GM19240 (cell line): ENCODE measurements around the gene ARHGEF37.
A peak's percentile ranks its signal among the peaks of the same experiment; 100 is the strongest.
"Not testable (repeated sequence)": the region's sequence is repeated elsewhere in the genome, so short reads cannot be mapped to it uniquely, and the experiment has no call there.

ENCODE experiments used
- DNase-seq: peaks from one replicate; pipeline ENCODE4 v3.0.0; 2011; ENCODE audit warnings: low spot score; ENCODE audit not compliant: insufficient read length

Gene ARHGEF37, protein sequence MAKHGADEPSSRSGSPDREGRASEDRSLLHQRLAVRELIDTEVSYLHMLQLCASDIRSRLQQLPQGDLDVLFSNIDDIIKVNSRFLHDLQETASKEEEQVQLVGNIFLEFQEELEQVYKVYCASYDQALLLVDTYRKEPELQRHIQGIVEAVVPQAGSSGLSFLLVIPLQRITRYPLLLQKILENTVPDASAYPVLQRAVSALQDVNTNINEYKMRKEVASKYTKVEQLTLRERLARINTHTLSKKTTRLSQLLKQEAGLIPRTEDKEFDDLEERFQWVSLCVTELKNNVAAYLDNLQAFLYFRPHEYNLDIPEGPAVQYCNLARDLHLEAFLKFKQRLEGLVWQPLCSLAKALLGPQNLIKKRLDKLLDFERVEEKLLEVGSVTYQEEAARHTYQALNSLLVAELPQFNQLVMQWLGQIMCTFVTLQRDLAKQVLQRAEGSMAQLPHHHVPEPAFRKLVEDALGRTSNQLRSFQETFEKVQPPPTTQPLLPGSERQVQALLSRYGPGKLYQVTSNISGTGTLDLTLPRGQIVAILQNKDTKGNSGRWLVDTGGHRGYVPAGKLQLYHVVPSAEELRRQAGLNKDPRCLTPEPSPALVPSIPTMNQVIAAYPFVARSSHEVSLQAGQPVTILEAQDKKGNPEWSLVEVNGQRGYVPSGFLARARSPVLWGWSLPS

DNA sequence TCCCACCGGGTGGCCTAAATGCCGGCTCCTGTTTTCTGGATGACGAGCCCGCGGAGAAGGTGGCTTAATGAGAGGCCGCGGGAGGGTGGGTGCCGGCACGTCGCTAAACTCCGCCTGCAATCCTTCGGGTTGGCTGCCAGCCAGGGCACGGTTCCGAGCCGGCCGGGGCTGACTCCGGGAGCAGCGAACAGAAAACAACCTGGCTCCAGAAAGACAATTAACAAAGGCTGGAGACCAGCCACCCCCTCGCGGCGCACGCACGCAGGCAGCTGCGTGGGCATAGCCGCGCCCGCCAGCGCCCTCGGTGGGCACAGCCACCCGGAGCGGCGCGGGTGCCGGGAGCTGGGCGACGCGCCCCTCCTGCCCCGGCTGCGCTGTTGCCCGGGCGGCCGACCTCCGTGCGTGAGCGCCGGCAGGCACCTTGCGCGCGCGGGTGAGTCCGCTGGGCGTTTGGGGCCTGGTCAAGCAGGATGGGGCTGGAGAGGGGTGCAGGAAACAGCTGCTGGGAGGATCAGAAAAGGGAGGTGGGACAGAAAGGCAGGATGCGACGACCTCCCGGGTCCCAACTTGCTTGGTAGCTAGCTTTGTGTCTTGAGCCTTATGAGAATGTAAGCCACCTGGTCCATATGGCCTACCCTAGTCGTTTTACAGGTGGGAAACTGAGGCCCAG lies at the start of gene ARHGEF37:
Gene ARHGEF37, plus strand, starts transcription at position 307 of the 670 bp plus-strand sequence. CDS start 16,272 bp downstream, outside the sequence.
- DNase-seq, result no peak

DNA sequence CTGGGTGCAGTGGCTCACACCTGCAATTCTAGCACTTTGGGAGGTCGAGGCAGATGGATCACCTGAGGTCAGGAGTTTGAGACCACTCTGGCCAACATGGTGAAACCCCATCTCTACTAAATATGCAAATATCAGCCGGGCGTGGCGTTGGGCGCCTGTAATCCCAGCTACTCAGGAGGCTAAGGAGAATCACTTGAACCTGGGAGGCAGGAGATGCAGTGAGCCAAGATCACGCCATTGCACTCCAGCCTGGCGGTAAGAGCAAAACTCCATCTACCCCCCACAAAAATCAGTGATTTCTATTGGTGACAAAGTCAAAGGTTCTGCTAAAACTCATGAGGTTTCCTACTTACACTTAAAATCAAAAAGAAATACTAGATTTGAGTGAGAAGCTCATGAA lies 48.9 kb upstream of the ARHGEF37 start:
- DNase-seq, result no peak

DNA sequence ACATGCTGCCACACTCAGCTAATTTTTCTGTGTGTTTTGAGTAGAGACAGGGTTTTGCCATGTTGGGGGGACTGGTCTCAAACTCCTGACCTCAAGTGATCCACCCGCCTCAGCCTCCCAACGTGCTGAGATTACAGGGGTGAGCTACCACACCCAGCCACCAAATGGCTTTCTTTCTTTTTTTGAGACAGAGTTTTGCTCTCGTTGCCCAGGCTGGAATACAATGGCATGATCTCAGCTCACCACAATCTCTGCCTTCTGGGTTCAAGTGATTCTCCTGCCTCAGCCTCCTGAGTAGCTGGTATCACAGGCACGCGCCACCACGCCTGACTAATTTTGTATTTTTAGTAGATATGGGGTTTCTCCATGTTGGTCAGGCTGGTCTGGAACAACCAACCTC lies 45.5 kb upstream of the ARHGEF37 start:
- DNase-seq, result not testable (repeated sequence)

DNA sequence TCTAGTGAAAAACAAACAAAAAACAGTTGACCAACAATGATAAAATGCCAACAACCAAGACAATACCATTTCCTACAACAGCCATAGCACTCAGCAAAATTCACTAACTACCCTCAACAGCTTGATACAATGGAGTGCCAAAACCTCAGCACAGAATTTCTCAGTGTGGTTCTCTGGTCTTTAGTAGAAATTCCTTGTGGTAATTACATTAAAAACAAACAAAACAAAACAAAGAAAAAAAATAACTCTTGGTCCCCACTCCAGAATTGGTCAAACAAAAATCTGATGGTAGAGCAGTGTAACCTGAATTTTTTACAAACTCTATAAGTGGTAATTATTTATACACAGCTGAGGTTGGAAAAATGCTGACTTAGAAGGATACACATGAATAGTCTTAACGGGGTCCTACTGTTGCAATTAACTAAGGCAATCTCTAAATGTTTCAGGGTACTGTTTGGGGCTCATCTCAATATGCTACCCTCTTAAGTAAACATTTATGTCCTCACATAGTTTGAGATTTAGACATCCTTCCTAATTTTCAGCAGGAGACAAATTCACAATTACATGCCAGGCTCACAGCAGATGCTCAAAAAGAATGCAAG lies 43.8 kb upstream of the ARHGEF37 start:
- DNase-seq, result no peak

DNA sequence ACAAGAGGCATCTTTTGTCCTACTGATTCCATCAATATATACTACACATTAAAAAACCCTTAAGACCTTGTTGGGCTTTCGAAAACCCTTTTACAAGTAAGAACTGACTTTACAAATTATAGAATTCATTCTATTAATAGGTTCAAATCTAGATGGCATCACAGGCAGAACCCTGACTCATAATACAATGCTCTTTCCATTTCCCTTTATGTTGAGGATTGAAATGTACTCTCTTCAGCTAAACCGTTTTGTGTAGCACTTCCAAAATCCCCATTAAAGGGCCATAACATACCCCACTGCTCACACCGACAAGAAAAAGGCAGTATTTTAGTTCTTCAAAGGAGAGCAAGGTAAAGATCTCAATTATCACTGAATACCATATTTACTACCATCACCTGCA lies 41.2 kb upstream of the ARHGEF37 start:
- no peak for DNase-seq

DNA sequence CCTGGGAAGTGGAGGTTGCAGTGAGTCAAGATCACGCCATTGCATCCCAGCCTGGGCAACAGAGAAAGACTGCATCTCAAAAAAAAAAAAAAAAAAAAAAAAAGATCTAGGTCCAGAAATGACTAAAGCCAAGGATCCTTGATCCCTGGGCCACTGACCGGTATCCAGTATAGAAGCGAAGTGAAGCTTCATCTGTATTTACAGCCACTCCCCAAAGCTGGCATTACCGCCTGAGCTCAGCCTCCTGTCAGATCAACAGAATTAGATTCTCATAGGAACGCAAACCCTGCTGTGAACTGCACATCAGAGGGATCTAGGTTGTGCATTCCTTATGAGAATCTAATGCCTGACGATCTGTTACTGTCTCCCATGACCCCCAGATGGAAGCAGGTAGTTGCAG lies 39.4 kb upstream of the ARHGEF37 start:
- no peak for DNase-seq

DNA sequence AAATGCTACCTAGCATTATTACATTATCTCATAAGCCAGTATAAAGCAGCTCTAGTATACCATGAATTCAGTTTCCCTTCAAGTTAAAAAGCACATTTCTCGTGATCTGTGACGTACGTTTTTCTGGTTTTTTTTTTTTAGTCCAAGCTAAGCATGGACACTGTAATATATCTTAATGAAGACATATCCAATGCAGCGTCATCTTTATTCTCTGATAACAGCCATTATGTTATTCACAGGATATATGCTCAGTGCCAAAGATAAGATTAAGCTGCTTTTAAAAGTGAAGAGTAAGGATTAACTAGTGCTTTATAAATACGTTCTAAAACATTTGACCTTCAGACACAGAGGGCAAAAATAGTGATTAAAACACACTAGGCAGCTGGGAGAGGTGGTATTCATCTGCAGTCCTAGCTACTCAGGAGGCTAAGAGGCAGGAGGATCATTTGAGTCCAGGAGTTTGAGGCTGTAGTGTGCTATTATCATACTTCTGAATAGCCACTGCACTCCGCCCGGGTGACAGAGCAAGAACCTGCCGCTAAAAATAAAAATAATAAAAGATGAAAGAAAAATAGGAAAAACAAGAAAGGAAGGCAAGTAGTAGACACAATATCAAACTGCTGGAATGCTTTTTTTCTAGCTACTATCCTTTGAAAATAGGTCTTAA lies 37.8 kb upstream of the ARHGEF37 start:
- DNase-seq, result no peak

DNA sequence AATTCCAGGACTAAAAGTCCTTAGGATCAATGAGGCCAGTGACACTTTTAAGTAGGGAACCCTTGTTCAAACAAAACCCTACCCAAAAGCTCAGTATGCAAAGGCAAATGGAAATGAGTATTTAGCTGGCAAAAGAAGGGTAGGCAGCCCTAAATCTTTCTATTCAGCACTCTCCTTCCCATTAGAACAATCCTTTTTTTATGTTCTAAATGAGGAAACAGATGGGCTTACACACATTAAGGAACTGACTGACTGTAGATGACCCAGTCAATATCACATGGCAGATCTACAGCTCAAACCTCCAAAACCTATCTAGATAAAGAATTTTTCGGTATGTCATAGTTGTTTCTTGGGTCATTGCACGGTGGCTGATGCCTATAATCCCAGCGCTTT lies 37.3 kb upstream of the ARHGEF37 start:
- DNase-seq, result no peak

DNA sequence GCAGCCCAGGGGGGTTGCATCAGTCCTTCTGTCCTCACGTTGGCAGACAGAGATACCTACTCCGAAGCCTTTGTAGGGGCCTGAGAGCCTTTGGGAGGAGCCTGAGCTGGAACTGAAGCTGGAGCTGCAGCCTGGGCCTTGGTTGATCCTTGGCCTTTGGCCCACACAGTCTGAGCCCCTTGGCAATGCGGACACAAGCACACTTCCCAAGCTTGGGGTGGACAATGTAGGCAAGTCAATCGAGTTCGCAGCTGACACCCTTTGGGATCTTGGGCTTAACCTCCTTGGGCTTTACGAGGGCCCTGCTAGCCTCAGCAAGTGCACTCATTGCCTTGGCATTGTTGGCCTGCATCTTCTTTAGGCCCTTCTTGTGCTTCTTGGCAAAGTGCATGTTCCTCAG lies 36.0 kb upstream of the ARHGEF37 start:
- no peak for DNase-seq

DNA sequence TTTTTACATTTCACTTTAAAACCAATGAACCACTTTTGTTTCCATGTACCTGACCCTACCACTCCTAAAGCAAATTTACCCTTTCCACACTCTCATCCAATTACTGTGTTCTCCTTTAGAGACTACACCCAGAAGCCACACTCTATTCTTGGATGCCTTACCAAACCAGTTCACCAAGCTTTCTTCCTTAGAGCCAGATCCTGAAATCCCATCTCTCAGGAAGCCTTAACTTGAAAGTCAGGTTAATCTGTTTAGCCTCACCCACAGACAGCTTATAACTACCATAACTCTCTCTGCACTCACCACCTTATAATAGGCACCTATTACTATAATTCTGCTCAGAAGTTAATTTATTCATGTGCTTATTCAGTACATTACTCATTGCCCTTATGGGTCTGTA lies 34.3 kb upstream of the ARHGEF37 start:
- no peak for DNase-seq

DNA sequence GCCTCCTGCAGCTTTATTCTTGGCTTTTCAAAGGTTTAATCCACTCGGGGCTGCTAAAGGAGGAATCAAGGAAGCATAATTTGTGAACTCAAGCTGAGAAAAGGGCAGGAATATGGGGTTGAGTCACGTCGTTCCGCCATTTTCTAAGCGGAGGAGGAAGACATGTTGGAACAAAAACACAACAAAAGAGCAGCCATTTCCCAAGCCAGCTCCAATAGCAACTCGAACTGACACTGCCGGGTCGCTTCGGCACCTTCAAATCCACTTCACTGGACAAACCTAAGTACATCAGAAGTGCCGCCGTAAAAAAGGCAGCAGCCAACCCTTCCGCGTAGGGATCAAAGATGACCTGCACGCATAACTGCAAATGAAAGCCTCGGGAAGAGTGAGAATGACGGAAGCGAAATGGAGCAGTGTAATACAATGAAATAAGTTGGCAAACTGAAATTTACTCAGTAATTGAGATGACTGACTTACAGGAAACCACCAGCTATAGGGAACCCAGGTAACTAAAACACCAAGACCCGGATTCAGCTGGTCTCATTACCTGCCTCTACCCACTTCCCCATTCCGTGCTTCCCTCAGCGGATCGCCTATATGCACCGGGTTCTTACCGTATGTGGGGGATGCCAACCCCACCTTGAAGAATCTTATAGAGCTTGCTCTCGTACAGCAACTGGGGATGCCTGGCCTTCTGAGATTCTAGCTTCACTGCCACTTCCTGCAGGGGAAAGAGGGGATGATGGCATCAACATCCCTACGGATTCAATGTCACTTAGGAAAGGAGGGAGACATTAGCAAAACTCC lies 31.6 kb upstream of the ARHGEF37 start:
- peak; percentile 33 for DNase-seq

DNA sequence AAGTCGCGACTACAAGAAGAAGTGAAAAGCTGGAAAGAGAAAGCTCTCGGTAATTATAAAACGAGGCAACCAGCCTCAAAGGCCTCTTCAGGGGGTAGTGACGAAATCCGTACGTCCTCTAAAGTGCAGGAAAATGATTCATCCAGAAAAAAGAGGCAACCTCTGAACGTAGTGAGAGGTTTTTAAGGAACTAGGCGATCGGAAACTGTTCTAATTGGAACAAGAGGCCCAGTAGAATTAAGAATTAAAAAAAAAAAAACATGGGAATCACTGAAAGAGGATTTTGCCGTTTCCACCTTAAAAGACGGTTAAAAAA lies 31.1 kb upstream of the ARHGEF37 start:
- DNase-seq, result no peak

DNA sequence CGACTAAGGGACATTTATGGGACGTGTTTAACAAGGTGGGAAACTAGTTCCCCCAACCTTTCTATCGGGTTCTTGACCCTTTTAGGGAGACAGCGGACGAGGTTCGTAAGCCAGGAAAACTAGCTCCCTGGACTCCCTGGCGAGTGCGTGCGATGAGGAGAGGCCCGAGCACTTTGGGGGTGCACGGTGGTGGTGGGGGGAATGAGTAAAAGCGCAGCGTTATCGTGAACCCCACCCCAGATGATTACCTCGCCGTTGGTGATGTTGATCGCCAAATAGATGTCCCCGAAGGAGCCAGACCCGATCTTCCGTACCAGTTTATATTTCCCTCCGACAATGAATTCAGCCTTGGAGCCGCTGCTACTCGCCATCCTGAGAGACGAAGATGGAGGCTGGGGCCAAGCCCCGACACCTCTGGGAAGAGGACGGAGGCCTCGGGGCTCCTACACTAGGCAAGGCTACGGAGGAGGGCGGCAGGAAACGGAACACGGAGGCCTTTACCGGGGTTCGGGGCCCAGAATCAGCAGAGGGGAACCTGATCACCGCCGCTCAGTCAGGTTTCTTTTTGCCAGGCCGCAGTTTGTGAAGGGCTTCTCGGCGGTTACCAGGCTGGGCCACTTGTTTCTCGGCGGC lies 30.6 kb upstream of the ARHGEF37 start:
- DNase-seq, result no peak

DNA sequence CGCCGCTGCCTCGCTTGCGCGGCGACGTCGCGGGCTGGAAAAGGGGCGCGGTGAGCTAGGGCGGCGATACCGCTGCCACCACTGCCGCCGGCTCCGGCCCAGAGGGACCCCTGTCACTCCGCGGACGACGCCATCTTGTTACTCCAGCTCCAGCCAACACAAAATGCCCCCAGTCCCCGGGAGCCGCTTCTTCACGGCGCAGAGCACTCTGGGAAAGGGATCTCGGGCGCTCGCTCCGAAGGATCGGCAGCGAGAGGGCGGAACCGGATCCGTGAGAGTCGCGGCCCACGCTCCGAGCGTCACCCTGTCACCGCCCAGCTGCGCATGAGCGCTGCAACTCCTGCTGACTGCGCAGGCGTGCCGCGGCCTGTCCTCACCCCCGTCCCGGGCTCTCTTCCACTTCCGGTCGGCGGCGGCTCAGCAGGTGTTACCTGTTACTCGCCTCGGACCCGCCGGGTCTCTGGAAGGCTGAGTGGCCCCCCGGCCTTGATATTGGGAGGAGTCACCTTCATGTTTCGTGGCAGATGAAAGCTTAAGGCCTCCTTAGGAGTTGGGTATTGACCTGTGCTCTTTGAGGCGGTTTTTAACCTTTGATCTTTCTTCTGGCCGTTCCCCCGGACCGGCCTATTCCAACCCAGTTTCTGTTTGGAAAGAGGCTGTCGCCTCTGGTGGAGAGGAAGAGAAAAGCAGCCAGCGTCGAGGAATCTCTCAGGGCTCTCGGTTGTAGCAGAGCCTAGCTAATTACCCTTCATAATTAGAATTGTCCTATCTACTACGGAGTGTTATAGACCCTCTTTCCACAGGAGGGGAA lies 29.9 kb upstream of the ARHGEF37 start, which contains the start of gene CSNK1A1:
Gene CSNK1A1, minus strand, starts transcription at position 213 of the 811 bp plus-strand sequence. CDS start 475 bp downstream, outside the sequence.
- peak; percentile 90 for DNase-seq

DNA sequence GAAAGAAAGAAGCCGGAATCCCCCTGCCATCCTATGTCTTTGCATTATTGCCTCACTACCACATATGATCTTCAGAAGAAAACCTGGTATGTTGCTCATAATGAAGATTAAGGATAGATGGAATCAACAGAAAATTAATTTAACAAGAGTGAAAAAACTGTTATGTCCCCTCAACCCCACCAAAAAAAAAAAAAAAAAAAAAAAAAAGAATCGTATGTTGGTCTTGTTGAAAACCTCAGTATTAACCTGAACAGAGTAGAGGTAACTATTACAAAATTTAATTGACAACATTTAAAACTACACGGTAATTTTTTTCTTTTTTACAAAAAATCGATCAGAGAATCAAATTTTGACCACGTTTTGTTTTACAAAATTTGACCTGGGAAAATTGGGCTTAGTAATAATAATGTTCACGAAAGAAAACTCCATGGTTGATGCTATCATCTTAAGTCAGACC lies 29.2 kb upstream of the ARHGEF37 start:
- no peak for DNase-seq

DNA sequence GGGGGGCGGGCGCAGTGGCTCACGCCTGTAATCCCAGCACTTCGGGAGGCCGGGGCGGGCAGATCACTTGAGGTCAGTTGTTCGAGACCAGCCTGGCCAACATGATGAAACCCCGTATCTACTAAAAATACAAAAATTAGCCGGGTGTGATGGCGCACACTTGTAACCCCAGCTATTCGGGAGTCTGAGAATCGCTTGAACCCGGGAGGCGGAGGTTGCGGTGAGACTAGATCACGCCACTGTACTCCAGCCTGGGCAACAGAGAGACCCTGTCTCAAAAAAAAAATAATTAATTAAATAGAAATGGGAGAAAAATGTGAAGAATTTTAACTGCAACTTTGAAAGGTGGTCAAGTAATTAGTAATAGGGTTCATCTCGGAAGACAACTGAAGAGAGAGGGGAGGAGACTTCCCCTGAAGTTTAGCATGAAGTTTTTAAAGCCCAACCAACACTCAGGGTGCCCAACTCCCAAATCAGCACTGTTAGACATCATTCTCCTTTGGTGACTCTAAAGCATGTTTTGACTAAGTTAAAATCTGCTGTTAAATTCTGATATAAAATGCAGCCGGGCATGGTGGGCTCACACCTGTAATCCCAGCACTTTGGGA lies 28.6 kb upstream of the ARHGEF37 start:
- DNase-seq, result no peak

DNA sequence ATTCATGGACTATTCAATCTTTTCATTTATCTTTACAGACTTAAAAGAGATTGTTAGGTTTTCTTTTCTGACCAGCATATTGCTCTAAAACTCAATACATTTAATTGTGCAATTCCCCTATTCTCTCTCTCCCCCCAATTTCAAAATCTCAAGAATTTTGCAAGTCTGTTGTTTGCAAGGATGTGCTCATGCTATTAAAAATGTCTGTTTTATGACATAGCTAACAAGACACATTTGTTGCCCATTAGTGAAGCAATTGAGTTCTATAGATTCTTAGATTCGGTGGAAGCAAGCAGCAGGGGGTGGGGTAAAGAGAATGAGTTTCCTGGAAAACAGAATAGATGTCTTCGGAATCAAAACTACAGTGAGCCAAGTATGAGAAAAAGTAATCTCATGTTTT lies 21.6 kb upstream of the ARHGEF37 start:
- DNase-seq, result no peak

DNA sequence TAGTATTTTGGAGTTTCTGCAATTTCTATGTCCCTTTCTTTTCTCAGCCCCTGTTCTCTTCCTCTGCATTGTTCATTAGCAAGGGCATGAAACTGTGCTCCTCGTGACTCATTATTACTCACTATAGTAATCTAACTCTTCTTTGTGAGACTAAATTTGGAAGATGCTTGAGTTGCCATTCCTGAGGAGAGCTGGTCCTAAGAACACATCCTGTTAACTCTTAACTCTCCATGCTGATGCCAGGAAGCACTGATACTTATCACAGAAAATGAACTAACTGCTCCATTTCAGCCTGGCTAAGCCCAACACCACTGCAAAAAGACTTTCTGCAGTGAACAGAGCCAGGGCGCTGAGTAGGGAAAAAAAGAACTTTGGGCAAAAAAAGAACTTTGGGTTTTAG lies 19.4 kb upstream of the ARHGEF37 start:
- no peak for DNase-seq

DNA sequence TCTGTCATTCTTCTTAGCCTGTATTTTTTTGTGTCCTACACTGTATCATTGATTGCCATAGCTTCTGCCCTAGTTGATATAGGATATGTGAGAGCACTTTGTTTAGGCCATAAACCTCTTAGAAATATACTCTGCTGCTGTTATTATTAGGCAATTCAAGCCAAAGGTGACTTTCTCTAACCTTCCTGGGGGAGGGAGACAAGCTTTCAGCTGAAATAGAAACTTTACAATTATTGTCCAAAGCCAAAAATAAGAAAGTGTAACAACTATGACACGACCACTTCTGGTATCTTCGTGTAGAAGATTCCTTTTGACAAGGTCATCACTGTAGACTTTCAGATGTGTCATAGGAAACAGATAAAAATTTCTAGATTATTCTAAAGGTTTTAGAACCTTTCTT lies 17.8 kb upstream of the ARHGEF37 start:
- no peak for DNase-seq
